ENCODE results near the gene RIMS4. TPM values are rescaled to one million over a fixed set of nuclear protein-coding genes. Genes with fewer than 3 reads are reported as not detected.

Gene RIMS4
- polyA plus RNA-seq, 4 donors, result 0.64 to 0.99 (median 0.78) TPM

DNA sequence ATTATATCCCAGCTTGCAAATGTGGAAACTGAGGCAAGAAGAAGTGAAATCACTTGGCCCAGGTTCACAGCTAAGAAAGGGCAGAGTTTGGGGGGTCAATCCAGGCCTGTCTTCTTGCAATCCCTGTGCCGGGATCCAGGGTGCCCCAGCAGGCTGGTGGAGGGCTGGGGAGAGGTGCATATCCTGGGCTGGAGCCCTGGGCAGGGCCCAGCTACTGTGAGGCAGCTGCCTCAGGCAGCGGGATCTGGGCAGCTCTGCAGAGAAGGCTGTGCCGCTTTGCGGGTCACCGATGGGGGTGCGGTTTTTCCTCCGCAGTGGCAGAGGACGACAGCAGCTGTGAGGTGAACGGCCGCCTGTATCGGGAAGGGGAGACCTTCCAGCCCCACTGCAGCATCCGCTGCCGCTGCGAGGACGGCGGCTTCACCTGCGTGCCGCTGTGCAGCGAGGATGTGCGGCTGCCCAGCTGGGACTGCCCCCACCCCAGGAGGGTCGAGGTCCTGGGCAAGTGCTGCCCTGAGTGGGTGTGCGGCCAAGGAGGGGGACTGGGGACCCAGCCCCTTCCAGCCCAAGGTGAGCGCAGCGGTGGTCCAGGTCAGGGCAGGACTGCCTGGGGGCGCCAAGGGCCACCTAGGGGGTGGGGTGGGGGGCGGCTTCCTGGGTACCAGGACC is 85.8 kb downstream of the RIMS4 start:
- DNase-seq (ENCODE audit: low read depth in 4 of 4, low spot score in 3 of 4), result no peak

DNA sequence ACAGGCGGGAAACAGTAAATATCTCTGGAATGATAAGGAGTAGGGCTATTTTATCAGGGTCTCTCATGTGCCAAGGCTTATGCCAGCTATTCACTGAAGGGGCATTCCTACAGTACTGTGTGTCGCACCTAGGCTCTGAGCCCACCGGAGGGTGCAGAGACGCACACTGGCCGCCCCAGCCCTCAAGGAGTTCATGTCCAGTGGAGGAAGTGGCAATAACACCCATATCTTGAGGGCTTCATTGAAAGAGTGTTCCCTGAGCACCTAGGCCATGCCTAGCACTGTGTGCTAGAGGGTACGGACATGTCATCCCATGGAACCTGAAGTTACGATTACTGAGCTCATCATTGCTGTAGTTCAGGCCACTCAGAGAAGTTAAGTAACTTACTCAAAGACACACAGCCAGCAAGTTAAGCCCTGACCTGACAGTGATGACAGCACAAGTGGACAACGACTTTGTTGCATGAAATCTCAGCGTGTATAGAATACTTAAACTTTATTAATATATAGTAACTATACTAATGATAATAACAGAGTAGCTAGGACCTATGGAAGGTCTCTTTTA is 86.5 kb downstream of the RIMS4 start:
- no peak for DNase-seq (ENCODE audit: low read depth in 4 of 4, low spot score in 3 of 4)

GRCh38 chr20:44723391-44723790 is 87.0 kb downstream of the RIMS4 start:
- DNase-seq (ENCODE audit: low read depth in 4 of 4, low spot score in 3 of 4), result no peak

DNA sequence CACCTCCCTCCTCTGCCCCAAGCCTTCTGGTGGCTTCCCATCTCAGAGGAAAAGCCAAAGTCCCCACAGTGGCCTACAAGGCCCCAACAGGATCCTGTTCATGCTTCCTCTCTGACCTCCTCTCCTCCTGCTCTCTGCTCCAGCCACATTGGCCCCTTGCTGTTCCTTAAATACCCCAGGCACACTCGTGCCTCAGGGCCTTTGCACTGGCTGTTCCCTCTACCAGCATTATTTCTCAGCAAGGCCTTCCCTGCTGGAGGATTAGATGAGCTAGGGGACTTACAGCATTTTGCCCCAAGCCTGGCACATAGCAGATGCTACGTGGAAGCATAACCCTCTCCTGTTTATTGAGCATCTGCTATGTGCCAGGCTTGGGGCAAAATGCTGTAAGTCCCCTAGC is 87.4 kb downstream of the RIMS4 start:
- DNase-seq (ENCODE audit: low read depth in 4 of 4, low spot score in 3 of 4), result no peak

GRCh38 chr20:44721785-44722054 is 88.6 kb downstream of the RIMS4 start:
- DNase-seq (ENCODE audit: low read depth in 4 of 4, low spot score in 3 of 4), result no peak

- DNase-seq (ENCODE audit: low read depth in 4 of 4, low spot score in 3 of 4), result no peak
These were observed 89.2 kb downstream of the RIMS4 start for GRCh38 chr20:44720997-44721784.

DNA sequence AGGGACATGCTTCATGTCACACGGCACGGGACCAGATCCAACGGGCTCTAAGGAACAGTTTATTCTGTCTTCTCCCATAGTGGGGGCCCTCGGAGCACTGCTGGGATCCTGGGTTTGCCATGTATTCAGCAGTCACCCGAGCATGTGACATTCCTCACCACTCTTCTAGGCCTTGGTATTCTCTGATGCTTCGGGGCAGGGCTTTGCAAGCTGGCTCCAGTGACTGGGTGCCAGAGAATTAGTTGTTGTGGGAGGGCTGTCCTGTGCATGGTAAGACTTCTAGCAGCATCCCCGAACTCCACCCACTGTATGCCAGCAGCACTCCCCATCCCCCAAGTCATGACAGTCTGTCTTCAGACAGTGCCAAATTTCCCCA is 89.7 kb downstream of the RIMS4 start:
- no peak for DNase-seq (ENCODE audit: low read depth in 4 of 4, low spot score in 3 of 4)

- DNase-seq (ENCODE audit: low read depth in 4 of 4, low spot score in 3 of 4), result no peak
These were observed 90.5 kb downstream of the RIMS4 start for GRCh38 chr20:44719841-44720240.

DNA sequence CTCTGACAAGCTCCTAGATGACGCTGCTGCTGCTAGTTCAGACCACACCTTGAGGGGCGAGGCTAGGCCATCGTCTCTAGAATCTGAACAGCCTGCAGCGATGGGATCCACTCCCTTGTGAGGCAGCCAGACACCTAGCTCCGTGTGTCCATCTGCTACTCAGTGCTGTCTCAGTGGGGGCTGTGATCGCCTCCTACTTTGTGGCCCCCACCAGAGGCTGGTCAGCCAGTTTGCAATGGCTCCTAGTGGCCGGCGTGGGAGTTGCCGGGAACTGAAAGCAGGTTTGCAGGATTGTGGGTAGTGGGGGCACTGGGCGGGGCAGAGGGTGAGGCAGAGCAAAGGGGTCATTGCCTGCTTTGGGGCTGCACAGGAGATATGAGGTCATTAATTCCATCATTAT is 92.4 kb downstream of the RIMS4 start:
- DNase-seq (ENCODE audit: low read depth in 4 of 4, low spot score in 3 of 4), result no peak

DNA sequence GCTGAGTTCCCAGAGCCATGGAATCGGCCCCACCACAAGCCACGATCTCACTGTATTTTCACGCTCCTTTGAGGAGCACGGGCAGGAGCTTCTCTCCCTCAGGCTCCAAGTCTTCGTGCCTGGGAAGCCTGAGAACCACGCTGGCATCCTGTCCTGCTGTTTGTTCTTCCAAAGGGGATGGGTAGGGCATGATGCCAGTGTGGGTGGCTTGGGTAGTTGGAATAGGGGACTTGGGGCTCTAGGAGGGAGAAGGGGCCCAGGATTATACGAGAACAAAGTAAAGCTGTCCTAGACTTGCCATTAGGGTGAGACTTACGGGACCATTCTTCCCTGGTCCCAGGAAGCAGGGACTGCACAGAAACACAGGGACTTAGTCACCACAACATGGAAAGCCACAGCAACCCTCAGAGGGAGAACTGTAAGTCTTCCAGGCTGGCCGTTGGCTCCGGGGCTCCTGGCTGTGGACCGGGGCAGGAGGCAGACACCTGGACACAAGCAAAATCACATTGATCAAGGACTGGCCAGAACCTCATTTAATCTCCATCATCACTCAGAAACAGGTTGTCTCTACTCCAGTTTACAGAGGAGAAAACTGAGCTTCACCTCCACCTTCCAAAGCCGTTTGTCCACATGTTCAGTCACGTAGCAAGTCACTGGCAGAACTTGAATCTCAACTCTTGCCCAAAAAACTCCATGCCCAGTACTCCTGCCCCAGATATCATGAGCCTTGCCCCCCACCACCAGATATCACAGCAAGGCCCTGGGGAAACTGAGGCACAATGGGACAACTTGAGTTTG is 93.8 kb downstream of the RIMS4 start:
- no peak for DNase-seq (ENCODE audit: low read depth in 4 of 4, low spot score in 3 of 4)

- DNase-seq (ENCODE audit: low read depth in 4 of 4, low spot score in 3 of 4), result no peak
These were observed 94.6 kb downstream of the RIMS4 start for GRCh38 chr20:44715499-44716308.

DNA sequence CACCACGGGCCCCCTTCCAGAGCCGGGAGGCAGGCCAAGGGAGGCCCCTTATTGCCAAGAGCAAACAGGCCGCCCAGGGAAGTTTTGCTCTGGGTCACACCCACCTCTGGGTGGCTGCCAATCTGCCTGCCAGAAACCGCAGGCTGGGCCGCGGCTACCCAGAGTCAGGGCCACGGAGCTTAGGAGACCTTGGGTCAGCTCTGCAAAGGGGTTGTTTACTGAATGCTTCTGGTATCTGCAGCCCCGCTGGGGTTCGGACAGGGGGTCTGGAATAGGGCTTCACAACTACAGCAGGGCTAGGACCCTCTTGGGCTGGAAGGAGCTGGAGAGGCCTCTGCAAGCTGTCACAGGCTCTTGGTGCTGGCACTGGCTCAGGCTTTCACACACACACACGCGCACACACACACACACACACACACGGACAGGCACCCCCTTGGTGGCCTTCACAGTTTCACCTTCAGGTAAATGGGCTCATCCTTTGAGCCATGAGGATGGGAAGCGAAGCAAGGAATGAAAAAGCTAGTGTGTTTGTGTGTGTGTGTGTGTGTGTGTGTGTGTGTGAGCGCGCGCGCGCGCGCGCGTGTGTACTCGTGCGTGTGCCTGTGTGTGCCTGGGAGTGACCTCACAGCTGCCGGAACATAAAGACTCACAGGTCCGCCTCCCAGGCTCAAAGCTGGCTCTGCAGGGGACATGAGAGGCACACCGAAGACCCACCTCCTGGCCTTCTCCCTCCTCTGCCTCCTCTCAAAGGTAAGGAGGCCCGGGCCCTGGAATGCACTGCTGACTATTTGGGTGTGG is 95.4 kb downstream of the RIMS4 start, which contains the start of gene CCN5:
Gene CCN5, plus strand, starts transcription at position 669 of the 798 bp plus-strand sequence. Its CDS starts 22 bp downstream, at position 691.
- DNase-seq (ENCODE audit: low read depth in 4 of 4, low spot score in 3 of 4), result no peak

- DNase-seq (ENCODE audit: low read depth in 4 of 4, low spot score in 3 of 4), result no peak
These were observed 96.1 kb downstream of the RIMS4 start for GRCh38 chr20:44714102-44714700.

DNA sequence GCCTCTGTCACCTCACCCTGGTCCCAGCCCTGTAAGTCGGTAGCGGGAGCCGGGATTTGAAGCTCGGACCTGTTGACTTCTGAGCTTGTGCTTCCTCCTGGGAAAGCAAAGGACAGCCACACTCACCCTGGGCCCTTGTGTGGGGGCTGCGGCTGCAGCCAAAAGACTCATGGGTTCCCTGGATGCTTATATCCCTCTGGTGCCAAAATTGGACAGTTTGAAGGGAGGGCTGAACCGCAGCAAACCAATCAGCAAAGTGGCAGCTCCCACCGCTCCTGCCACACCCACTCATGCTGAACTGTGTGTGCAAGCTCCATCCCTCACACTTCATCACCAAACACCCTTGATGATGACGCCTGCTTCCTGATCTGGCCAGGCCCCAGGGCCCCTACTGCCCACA is 99.1 kb downstream of the RIMS4 start:
- DNase-seq (ENCODE audit: low read depth in 4 of 4, low spot score in 3 of 4), result no peak

GRCh38 chr20:44709797-44710196 is 100.5 kb downstream of the RIMS4 start:
- no peak for DNase-seq (ENCODE audit: low read depth in 4 of 4, low spot score in 3 of 4)

DNA sequence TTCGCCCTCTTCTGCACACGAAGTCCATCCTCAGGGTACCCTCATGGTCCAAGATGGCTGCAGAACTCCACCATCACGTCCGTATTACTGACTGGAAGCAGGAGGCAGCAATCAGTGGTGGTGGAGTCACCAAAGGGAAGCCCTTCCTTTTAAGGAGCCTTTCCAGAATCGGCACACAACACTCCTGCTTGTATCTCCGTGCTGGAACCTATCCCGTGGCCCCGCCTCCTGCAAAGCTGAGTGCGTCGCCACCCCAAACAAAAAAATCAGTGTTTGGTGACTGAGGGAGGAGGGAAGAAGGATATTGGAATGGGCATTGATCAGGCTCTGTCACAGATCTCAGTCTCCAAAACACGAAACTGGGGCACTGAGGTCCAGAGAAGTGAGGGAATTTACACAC is 101.0 kb downstream of the RIMS4 start:
- no peak for DNase-seq (ENCODE audit: low read depth in 4 of 4, low spot score in 3 of 4)

- no peak for DNase-seq (ENCODE audit: low read depth in 4 of 4, low spot score in 3 of 4)
These were observed 103.2 kb downstream of the RIMS4 start for GRCh38 chr20:44707018-44707579.

DNA sequence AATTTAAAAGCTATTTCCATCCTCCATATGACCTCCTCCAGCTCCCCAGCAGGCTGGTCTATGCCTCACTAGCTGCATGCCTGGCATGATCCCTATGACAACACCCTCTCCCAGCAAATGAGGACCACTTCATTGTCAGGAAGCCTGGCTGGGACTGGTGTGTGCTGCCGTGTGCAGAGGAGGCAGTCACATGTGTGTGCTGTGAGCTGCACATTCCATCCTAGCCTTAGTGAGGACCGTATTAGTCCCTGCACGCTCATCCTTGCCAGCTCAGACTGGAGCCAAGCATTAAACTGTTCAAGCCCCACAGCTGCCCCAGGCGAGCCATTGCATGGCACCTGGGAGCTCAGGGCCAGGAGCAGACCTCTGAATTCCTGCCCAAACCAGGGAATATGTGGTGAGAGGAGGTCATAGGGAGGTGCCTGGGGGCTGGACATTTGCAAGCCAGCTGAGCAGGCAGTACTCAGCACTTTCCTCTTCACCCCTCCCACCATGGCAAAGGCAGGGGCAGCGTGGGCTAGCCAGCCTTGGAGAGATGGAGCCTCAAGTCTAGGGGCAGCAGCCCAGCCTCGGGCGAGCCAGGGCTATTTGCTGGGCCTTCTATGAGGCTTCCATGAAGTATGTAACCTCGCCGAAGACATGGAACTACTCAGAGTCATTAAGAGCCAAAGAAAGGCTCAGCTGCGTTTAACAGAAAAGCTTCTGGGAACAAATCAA is 103.9 kb downstream of the RIMS4 start:
- no peak for DNase-seq (ENCODE audit: low read depth in 4 of 4, low spot score in 3 of 4)

All from right renal pelvis (tissue), 4 donors.